OCI-M2 (cell line): ENCODE results near the gene TUB.

ENCODE experiments used
- DNase-seq: peaks from one replicate; lab custom pipeline; 2025; ENCODE audit not compliant: unreplicated experiment; lab: John Stamatoyannopoulos, UW

The TUB gene

GRCh38 chr11:8080674-8081590 is at the start of gene TUB:
TSS of gene TUB (plus strand) at chr11:8081211. CDS start at chr11:8081511, 300 bp downstream.
- DNase-seq = no peak

- DNase-seq = no peak
Observed at GRCh38 chr11:8031248-8032115, 49.5 kb upstream of the TUB start.

- no peak for DNase-seq
Observed at GRCh38 chr11:8032122-8032521, 48.9 kb upstream of the TUB start.

- no peak for DNase-seq
Observed at GRCh38 chr11:8032576-8033304, 48.3 kb upstream of the TUB start.

- peak; percentile 4 for DNase-seq
Observed at GRCh38 chr11:8033305-8034105, 47.5 kb upstream of the TUB start.

GRCh38 chr11:8034106-8034585 is 46.9 kb upstream of the TUB start:
- no peak for DNase-seq

GRCh38 chr11:8034604-8035190 is 46.3 kb upstream of the TUB start:
- DNase-seq = no peak

- DNase-seq = no peak
Observed at GRCh38 chr11:8035200-8035855, 45.7 kb upstream of the TUB start.

- DNase-seq = no peak
Observed at GRCh38 chr11:8036002-8036802, 44.8 kb upstream of the TUB start.

GRCh38 chr11:8036986-8037385 is 44.0 kb upstream of the TUB start:
- no peak for DNase-seq

- no peak for DNase-seq
Observed at GRCh38 chr11:8038393-8038792, 42.6 kb upstream of the TUB start.

GRCh38 chr11:8038811-8039529 is 42.0 kb upstream of the TUB start:
- DNase-seq = no peak

- no peak for DNase-seq
Observed at GRCh38 chr11:8039530-8040260, 41.3 kb upstream of the TUB start.

- DNase-seq = no peak
Observed at GRCh38 chr11:8040261-8040920, 40.6 kb upstream of the TUB start.

GRCh38 chr11:8040921-8041285 is 40.1 kb upstream of the TUB start:
- DNase-seq = no peak

GRCh38 chr11:8041576-8041975 is 39.4 kb upstream of the TUB start:
- no peak for DNase-seq

- DNase-seq = no peak
Observed at GRCh38 chr11:8043756-8044155, 37.3 kb upstream of the TUB start.
